Upper lobe of right lung (tissue), 1 donor: Measurements from ENCODE around the gene DHX9. TPM values are rescaled to one million over a fixed set of nuclear protein-coding genes. Genes with fewer than 3 reads are reported as not detected.

Experiments used
- ATAC-seq: fragments of 200-7000 bp; cut with Tn5 transposase; one replicate; pipeline ENCODE4 v1.9.1; 2020; ENCODE audit warnings: mild to moderate bottlenecking, moderate library complexity
- DNase-seq: peaks from one replicate; pipeline ENCODE4 v3.0.0-alpha.2; 2020
- H3K27ac ChIP-seq: fragments of 200-600 bp; one replicate; pipeline ENCODE4 v1.8.0; 2022
- H3K27me3 ChIP-seq: fragments of 200-600 bp; one replicate; pipeline ENCODE4 v1.8.0; 2022; ENCODE audit warnings: mild to moderate bottlenecking
- H3K36me3 ChIP-seq: fragments of 200-600 bp; one replicate; pipeline ENCODE4 v1.8.0; 2022
- H3K4me1 ChIP-seq: fragments of 200-600 bp; one replicate; pipeline ENCODE4 v1.8.0; 2022
- H3K4me3 ChIP-seq: fragments of 200-600 bp; one replicate; pipeline ENCODE4 v1.8.0; 2022; ENCODE audit warnings: mild to moderate bottlenecking
- H3K9me3 ChIP-seq: fragments of 200-600 bp; one replicate; pipeline ENCODE4 v1.8.0; 2022
- intact Hi-C: fragments of 100-400 bp; cut with DNase I; formaldehyde crosslinking; loops from one replicate; pipeline ENCODE4 v1.11.0; 2022
- total RNA-seq: library from RNA; stranded (reverse); fragmentation: NEBNext Ultra II Directional; extraction: Animal tissue kit (Norgen Biotek cat#: 25700); gene quantifications from one replicate; pipeline ENCODE4 v1.2.1, GENCODE V29; 2021
- TF ChIP-seq, protein P1 (sequence below): fragments of 200-600 bp; IDR thresholded peaks from one replicate; pipeline ENCODE4 v1.8.0; 2022; ENCODE audit warnings: antibody characterized with exemption
- donor health status: DM: no; HTN: yes; CAD: no; lungs with severe emphysema.

The DHX9 gene
- total RNA-seq, 1 donor from 2014 or later: 126 TPM

GRCh38 chr1:182851825-182852224 lies 12.7 kb downstream of the DHX9 start:
- no peaks in the 10 kb centered on the region for H3K27me3 ChIP-seq
- DNase-seq (no peak), ATAC-seq (no peak)
- H3K36me3 ChIP-seq: peaks cover 97% of the 10 kb centered on the region
- intact Hi-C loops: no loop called here
- no peak overlapping the region for H3K4me3 ChIP-seq
- H3K4me1 ChIP-seq: no peaks in the 10 kb centered on the region
- H3K27ac ChIP-seq: no peak overlapping the region
- TF ChIP-seq, protein P1, sequence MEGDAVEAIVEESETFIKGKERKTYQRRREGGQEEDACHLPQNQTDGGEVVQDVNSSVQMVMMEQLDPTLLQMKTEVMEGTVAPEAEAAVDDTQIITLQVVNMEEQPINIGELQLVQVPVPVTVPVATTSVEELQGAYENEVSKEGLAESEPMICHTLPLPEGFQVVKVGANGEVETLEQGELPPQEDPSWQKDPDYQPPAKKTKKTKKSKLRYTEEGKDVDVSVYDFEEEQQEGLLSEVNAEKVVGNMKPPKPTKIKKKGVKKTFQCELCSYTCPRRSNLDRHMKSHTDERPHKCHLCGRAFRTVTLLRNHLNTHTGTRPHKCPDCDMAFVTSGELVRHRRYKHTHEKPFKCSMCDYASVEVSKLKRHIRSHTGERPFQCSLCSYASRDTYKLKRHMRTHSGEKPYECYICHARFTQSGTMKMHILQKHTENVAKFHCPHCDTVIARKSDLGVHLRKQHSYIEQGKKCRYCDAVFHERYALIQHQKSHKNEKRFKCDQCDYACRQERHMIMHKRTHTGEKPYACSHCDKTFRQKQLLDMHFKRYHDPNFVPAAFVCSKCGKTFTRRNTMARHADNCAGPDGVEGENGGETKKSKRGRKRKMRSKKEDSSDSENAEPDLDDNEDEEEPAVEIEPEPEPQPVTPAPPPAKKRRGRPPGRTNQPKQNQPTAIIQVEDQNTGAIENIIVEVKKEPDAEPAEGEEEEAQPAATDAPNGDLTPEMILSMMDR: no peak
- no peaks in the 10 kb centered on the region for H3K9me3 ChIP-seq

- intact Hi-C loops: no loop called here
- H3K4me1 ChIP-seq: peaks cover 6% of the 10 kb centered on the region
- no peak overlapping the region for H3K4me3 ChIP-seq
- DNase-seq (no peak), ATAC-seq (no peak)
- no peaks in the 10 kb centered on the region for H3K9me3 ChIP-seq
- peaks cover 97% of the 10 kb centered on the region for H3K36me3 ChIP-seq
- TF ChIP-seq, protein P1: no peak
- H3K27me3 ChIP-seq: no peaks in the 10 kb centered on the region
- no peak overlapping the region for H3K27ac ChIP-seq
Observed at GRCh38 chr1:182855911-182856310, 16.8 kb downstream of the DHX9 start.

DNA sequence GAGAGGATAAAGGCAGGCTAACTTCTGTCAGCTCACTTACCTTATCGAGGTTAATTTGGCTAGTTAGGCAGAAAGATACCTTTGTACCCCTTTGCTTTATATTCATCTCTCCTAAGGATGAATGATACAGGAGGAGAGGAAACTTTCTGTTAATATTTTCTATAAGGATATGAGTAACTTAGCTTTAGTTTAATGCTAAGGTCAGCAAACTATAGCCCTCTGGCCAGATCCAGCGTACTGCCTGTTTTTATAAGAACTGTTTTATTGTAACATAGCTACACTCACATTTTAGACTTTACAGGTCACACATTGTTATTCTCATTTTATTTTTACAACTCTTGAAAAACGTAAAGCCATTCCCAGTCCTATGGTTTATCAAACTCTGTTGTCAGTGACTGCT lies 18.1 kb downstream of the DHX9 start:
- Histone ChIP-seq H3K36me3 (peaks cover 100% of the 10 kb centered on the region), H3K9me3 (no peaks in the 10 kb centered on the region)
- intact Hi-C loops: no loop called here

GRCh38 chr1:182860658-182861057 lies 21.5 kb downstream of the DHX9 start:
- peak; percentile 97 for ATAC-seq
- H3K36me3 ChIP-seq: peaks cover 100% of the 10 kb centered on the region
- intact Hi-C loops: no loop called here

More for the DNA sequence above, 18.1 kb downstream of the DHX9 start:
- Histone ChIP-seq H3K4me3 (no peak overlapping the region), H3K27me3 (no peaks in the 10 kb centered on the region), H3K4me1 (peaks cover 6% of the 10 kb centered on the region), H3K27ac (no peak overlapping the region)
- ATAC-seq (no peak), DNase-seq (no peak)
- TF ChIP-seq, protein P1: no peak

DNA sequence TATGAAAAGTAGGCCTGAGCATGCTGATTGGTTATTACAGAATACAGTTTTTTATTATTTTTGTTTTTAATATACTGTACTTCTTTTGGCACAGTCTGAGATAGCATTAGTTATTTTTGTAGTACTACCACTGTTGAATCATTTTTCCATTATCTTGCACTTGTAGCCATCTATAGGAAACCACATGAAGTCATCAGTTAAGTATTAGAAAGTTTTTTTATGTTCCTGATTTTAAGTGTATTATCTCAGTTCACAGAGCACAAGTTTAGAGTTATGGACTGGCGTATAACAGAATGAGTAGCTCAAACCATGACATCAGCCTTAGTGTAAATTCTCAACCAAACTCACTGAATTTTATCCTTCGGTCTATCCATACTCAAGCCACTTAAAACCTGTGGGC lies 22.8 kb downstream of the DHX9 start:
- intact Hi-C loops: no loop called here

More at GRCh38 chr1:182860658-182861057, 21.5 kb downstream of the DHX9 start:
- H3K27ac ChIP-seq: no peak overlapping the region
- H3K4me3 ChIP-seq: no peak overlapping the region
- no peaks in the 10 kb centered on the region for H3K9me3 ChIP-seq
- no peak for DNase-seq
- TF ChIP-seq, protein P1: no peak
- no peaks in the 10 kb centered on the region for H3K27me3 ChIP-seq
- H3K4me1 ChIP-seq: peaks cover 6% of the 10 kb centered on the region

More for the DNA sequence above, 22.8 kb downstream of the DHX9 start:
- TF ChIP-seq, protein P1: no peak
- ATAC-seq: no peak
- no peak overlapping the region for H3K4me3 ChIP-seq
- DNase-seq: no peak
- no peaks in the 10 kb centered on the region for H3K27me3 ChIP-seq
- H3K27ac ChIP-seq: no peak overlapping the region
- peaks cover 6% of the 10 kb centered on the region for H3K4me1 ChIP-seq
- H3K36me3 ChIP-seq: peaks cover 100% of the 10 kb centered on the region
- H3K9me3 ChIP-seq: no peaks in the 10 kb centered on the region
